HCT116 (cell line): ENCODE results near the gene PDE4D. TPM values are rescaled to one million over a fixed set of nuclear protein-coding genes. Genes with fewer than 3 reads are reported as not detected.

Source experiments
- ATAC-seq: fragments of 200-7000 bp; cut with Tn5 transposase; 2 replicates; pipeline ENCODE4 v1.9.1; 2020; ENCODE audit warnings: mild to moderate bottlenecking, moderate library complexity
- BruUV-seq: library from RNA; stranded (reverse); fragments of 400-500 nt; replicated peaks from 2 replicates; lab custom pipeline; 2021; lab: Mats Ljungman, UMichigan
- CTCF ChIA-PET: fragments of 300-600 bp; sonication (Branson Sonifier 250); formaldehyde crosslinking; loops from one replicate; lab custom pipeline; 2021; ENCODE audit warnings: antibody characterized with exemption; lab: Charles Lee
- POLR2A ChIA-PET: fragments of 300-600, 350-600 bp; sonication (Branson Sonifier 250); formaldehyde crosslinking; loops from one replicate; lab custom pipeline; 2021; ENCODE audit warnings: antibody characterized with exemption; lab: Charles Lee
- RAD21 ChIA-PET, 2 experiments: fragments of 300-600 bp; sonication (Branson Sonifier 250); formaldehyde crosslinking; loops; one replicate each; lab custom pipeline; 2023; ENCODE audit warnings: low total read pairs in 2 of 2; ENCODE audit not compliant: uncharacterized antibody in 2 of 2, unreplicated experiment in 2 of 2, low non-redundant PET in 1 of 2; lab: Charles Lee
- DNase-seq: peaks from one replicate; pipeline ENCODE4 v3.0.0-alpha.2; 2010; ENCODE audit warnings: low read depth, low spot score
- H2AFZ ChIP-seq: fragments of 200-600 bp; shearing (Covaris generic), sonication (generic); 2 replicates; pipeline ENCODE4 v1.6.1; 2017; ENCODE audit warnings: low read depth, mixed run types, mixed read lengths, antibody characterized with exemption, low read length; ENCODE audit not compliant: poor library complexity, severe bottlenecking
- H3K27ac ChIP-seq: 2 replicates; pipeline ENCODE4 v1.5.1; 2012; ENCODE audit warnings: low read depth, low read length
- H3K27me3 ChIP-seq: fragments of 200-600 bp; sonication (generic); 2 replicates; pipeline ENCODE4 v1.6.1; 2016; ENCODE audit warnings: mixed run types, low read length, mixed read lengths; ENCODE audit not compliant: insufficient read depth
- H3K36me3 ChIP-seq, 2 experiments: fragments of 200-500 bp in 1 of 2; fragments of 200-600 bp in 1 of 2; sonication (Bioruptor generic) in 1 of 2; sonication (generic) in 1 of 2; 2 replicates each; pipeline versions ENCODE4 v1.5.1 to v1.6.1; 2014 to 2016; ENCODE audit warnings: low read length in 2 of 2, inconsistent platforms in 1 of 2, mixed read lengths in 1 of 2, mixed run types in 1 of 2; ENCODE audit not compliant: insufficient read depth in 2 of 2, control insufficient read depth in 1 of 2
- H3K4me1 ChIP-seq, 2 experiments: fragments of 200-600 bp in 1 of 2; sonication (generic) in 1 of 2; 2 replicates each; pipeline versions ENCODE4 v1.5.1 to v1.6.1; 2012 to 2017; ENCODE audit warnings: low read length in 2 of 2, inconsistent platforms in 1 of 2, mild to moderate bottlenecking in 1 of 2, mixed read lengths in 1 of 2, mixed run types in 1 of 2, moderate library complexity in 1 of 2; ENCODE audit not compliant: insufficient read depth in 2 of 2, control insufficient read depth in 1 of 2
- H3K4me2 ChIP-seq: fragments of 200-600 bp; sonication (generic); 2 replicates; pipeline ENCODE4 v1.6.1; 2017; ENCODE audit warnings: mixed run types, low read length, mixed read lengths
- H3K4me3 ChIP-seq, 2 experiments: fragments of 200-600 bp in 1 of 2; sonication (generic) in 1 of 2; replicated peaks in 1 of 2; 2 replicates each; pipeline ENCODE4 v1.5.1; 2011 to 2016; ENCODE audit warnings: low read length in 2 of 2, control low read depth in 1 of 2, low read depth in 1 of 2, mild to moderate bottlenecking in 1 of 2, mixed read lengths in 1 of 2, mixed run types in 1 of 2
- H3K79me2 ChIP-seq: fragments of 200-600 bp; sonication (generic); 2 replicates; pipeline ENCODE4 v1.6.1; 2017; ENCODE audit warnings: mild to moderate bottlenecking, mixed run types, low read length, moderate library complexity, mixed read lengths; ENCODE audit not compliant: insufficient read depth
- H3K9ac ChIP-seq: fragments of 200-600 bp; sonication (generic); 2 replicates; pipeline ENCODE4 v1.6.1; 2016; ENCODE audit warnings: low read length, mixed read lengths
- H3K9me2 ChIP-seq: fragments of 200-600 bp; sonication (generic), shearing (Covaris generic); 2 replicates; pipeline ENCODE4 v1.6.1; 2017; ENCODE audit warnings: mixed run types, mild to moderate bottlenecking, moderate library complexity; ENCODE audit not compliant: insufficient read depth
- H3K9me3 ChIP-seq, 2 experiments: fragments of 200-500 bp in 1 of 2; fragments of 200-600 bp in 1 of 2; sonication (Bioruptor generic) in 1 of 2; sonication (generic) in 1 of 2; 2 replicates each; pipeline ENCODE4 v1.6.1; 2014 to 2017; ENCODE audit warnings: low read length in 2 of 2, mixed read lengths in 2 of 2, inconsistent platforms in 1 of 2, low read depth in 1 of 2, mild to moderate bottlenecking in 1 of 2, mixed run types in 1 of 2, moderate library complexity in 1 of 2; ENCODE audit not compliant: control insufficient read depth in 1 of 2, insufficient read depth in 1 of 2
- H4K20me1 ChIP-seq: fragments of 200-600 bp; sonication (generic), shearing (Covaris generic); 2 replicates; pipeline ENCODE4 v1.6.1; 2017; ENCODE audit warnings: mixed run types, mild to moderate bottlenecking, moderate library complexity; ENCODE audit not compliant: insufficient read depth
- ATF3 ChIP-seq: IDR thresholded peaks from 2 replicates; pipeline ENCODE4 v1.6.1; 2012
- CBX3 ChIP-seq: IDR thresholded peaks from 2 replicates; pipeline ENCODE4 v1.6.1; 2012; ENCODE audit warnings: low read depth
- CEBPB ChIP-seq: IDR thresholded peaks from 2 replicates; pipeline ENCODE4 v1.6.1; 2012; ENCODE audit warnings: low read depth
- CTCF ChIP-seq, 3 experiments: fragments of 200-600 bp in 1 of 3; sonication (generic) in 1 of 3; IDR thresholded peaks in 2 of 3; conservative IDR thresholded peaks in 1 of 3; 2 replicates each; pipeline ENCODE4 v1.5.1; 2012 to 2017; ENCODE audit warnings: low read depth in 2 of 3, low read length in 2 of 3, antibody characterized with exemption in 1 of 3, borderline replicate concordance in 1 of 3, control low read depth in 1 of 3, mild to moderate bottlenecking in 1 of 3, mixed read lengths in 1 of 3, mixed run types in 1 of 3, moderate library complexity in 1 of 3; ENCODE audit not compliant: insufficient read depth in 1 of 3
- EGR1 ChIP-seq: IDR thresholded peaks from 2 replicates; pipeline ENCODE4 v1.6.1; 2012; ENCODE audit warnings: low read depth
- EZH2 ChIP-seq: fragments of 200-600 bp; sonication (generic); IDR thresholded peaks from 2 replicates; pipeline ENCODE4 v1.6.1; 2017; ENCODE audit warnings: antibody characterized with exemption, mixed run types
- EZH2phosphoT487 ChIP-seq: fragments of 200-600 bp; IDR thresholded peaks from 2 replicates; pipeline ENCODE4 v1.6.1; 2018; ENCODE audit warnings: antibody characterized with exemption, borderline replicate concordance
- FOSL1 ChIP-seq: IDR thresholded peaks from 2 replicates; pipeline ENCODE4 v1.6.1; 2012; ENCODE audit warnings: low read depth
- JUND ChIP-seq: IDR thresholded peaks from 2 replicates; pipeline ENCODE4 v1.6.1; 2012
- POLR2AphosphoS5 ChIP-seq: IDR thresholded peaks from 2 replicates; pipeline ENCODE4 v1.6.1; 2011; ENCODE audit warnings: mild to moderate bottlenecking, low read depth, low read length, moderate library complexity
- RAD21 ChIP-seq: IDR thresholded peaks from 2 replicates; pipeline ENCODE4 v1.6.1; 2012; ENCODE audit warnings: low read depth, mild to moderate bottlenecking
- SIN3A ChIP-seq: IDR thresholded peaks from 2 replicates; pipeline ENCODE4 v1.6.1; 2012; ENCODE audit warnings: low read depth
- YY1 ChIP-seq: IDR thresholded peaks from 2 replicates; pipeline ENCODE4 v1.6.1; 2011; ENCODE audit warnings: low read length, low read depth, moderate library complexity, mild to moderate bottlenecking; ENCODE audit not compliant: insufficient replicate concordance; ENCODE audit errors: extremely low read depth
- ZBTB33 ChIP-seq: IDR thresholded peaks from 2 replicates; pipeline ENCODE4 v1.6.1; 2011; ENCODE audit warnings: mild to moderate bottlenecking, low read length, moderate library complexity; ENCODE audit not compliant: insufficient replicate concordance; ENCODE audit errors: extremely low read depth
- ZFX ChIP-seq: fragments of 450-650 bp; IDR thresholded peaks from 2 replicates; pipeline ENCODE4 v1.6.1; 2017
- ZNF274 ChIP-seq: fragments of 200-500 bp; sonication (Bioruptor generic); IDR thresholded peaks from 2 replicates; pipeline ENCODE4 v1.6.1; 2014; ENCODE audit warnings: mild to moderate bottlenecking, low read depth, low read length, inconsistent platforms
- intact Hi-C: fragments of 100-400 bp; cut with micrococcal nuclease; formaldehyde crosslinking; loops from 2 replicates; pipeline ENCODE4 v1.10.0; 2022
- total RNA-seq: library from RNA; stranded (reverse); gene quantifications from one replicate; pipeline ENCODE4 v1.2.1, GENCODE V29; 2021; ENCODE audit not compliant: unreplicated experiment

PDE4D gene
- total RNA-seq, 1 experiment from 2014 or later = 1.1 TPM

GRCh38 chr5:58972301-58972700 lies 921.2 kb downstream of the PDE4D start:
- Histone ChIP-seq H3K9me2 (no peaks in the 10 kb centered on the region), H3K79me2 (no peaks in the 10 kb centered on the region), H3K4me2 (no peak overlapping the region), H3K4me1 (no peaks in the 10 kb centered on the region), H3K4me3 (no peak overlapping the region), H3K9me3 (no peaks in the 10 kb centered on the region), H3K27me3 (peaks cover 34% of the 10 kb centered on the region), H4K20me1 (no peaks in the 10 kb centered on the region; the same call in 1 of the 2 replicates), H3K27ac (no peak overlapping the region), H2AFZ (no peak overlapping the region), H3K36me3 (no peaks in the 10 kb centered on the region), H3K9ac (no peak overlapping the region)
- intact Hi-C loops = no loop called here
- ChIA-PET POLR2A (no interaction called here), RAD21 (no interaction called here), CTCF (no interaction called here)
- TF ChIP-seq CBX3 (no peak), EGR1 (no peak), EZH2phosphoT487 (no peak), CEBPB (no peak), ZFX (no peak), RAD21 (no peak), EZH2 (no peak), JUND (no peak), FOSL1 (no peak), CTCF (IDR thresholded peaks at IDR 0.05 in 2 of 3, conservative IDR thresholded peaks at IDR 0.05 in 1 of 3; ENCODE audit: borderline replicate concordance in 1 of 3, insufficient read depth in 1 of 3, low read depth in 2 of 3, low read length in 2 of 3) (no peak), ATF3 (no peak), ZNF274 (no peak), YY1 (no peak), SIN3A (no peak), POLR2AphosphoS5 (no peak), ZBTB33 (no peak)
- BruUV-seq = no TSS peak
- DNase-seq (no peak), ATAC-seq (no peak)
